Stomach (tissue), 9 donors: ENCODE data around the gene UBE2N. TPM values are rescaled to one million over a fixed set of nuclear protein-coding genes. Genes with fewer than 3 reads are reported as not detected.

Source experiments
- DNase-seq, 2 donors: peaks; one replicate each; pipeline versions ENCODE4 v3.0.0 to v3.0.0-alpha.2; 2013 to 2019
- H3K27ac ChIP-seq, 5 donors: fragments of 200-600 bp in 4 of 5; sonication (generic) in 4 of 5; one replicate each; pipeline ENCODE4 v1.5.1; 2013 to 2019; ENCODE audit warnings: mild to moderate bottlenecking in 1 of 5, moderate library complexity in 1 of 5
- H3K27me3 ChIP-seq, 3 donors: fragments of 200-600 bp; sonication (generic); one replicate each; pipeline ENCODE4 v1.5.1; 2017 to 2019; ENCODE audit warnings: mixed run types in 1 of 3
- H3K36me3 ChIP-seq, 4 donors: fragments of 200-600 bp; sonication (generic); 1 replicate in 3 of 4; 2 replicates in 1 of 4; pipeline ENCODE4 v1.5.1; 2016 to 2019
- H3K4me1 ChIP-seq, 4 donors: fragments of 200-600 bp; sonication (generic); one replicate each; pipeline ENCODE4 v1.5.1; 2016 to 2019
- H3K4me3 ChIP-seq, 4 donors: fragments of 200-600 bp; sonication (generic) in 3 of 4; one replicate each; pipeline ENCODE4 v1.5.1; 2016 to 2019; ENCODE audit warnings: mild to moderate bottlenecking in 1 of 4
- H3K9me3 ChIP-seq, 4 donors: fragments of 200-600 bp; sonication (generic); one replicate each; pipeline ENCODE4 v1.5.1; 2016 to 2019
- EP300 ChIP-seq: sonication (generic); formaldehyde crosslinking; IDR thresholded peaks from one replicate; pipeline ENCODE4 v1.6.1; 2017; ENCODE audit warnings: antibody characterized with exemption
- POLR2A ChIP-seq, 4 donors: fragments of 450-650 bp; IDR thresholded peaks; one replicate each; pipeline ENCODE4 v1.6.1; 2016; ENCODE audit warnings: antibody characterized with exemption in 4 of 4, control low read depth in 2 of 4, mild to moderate bottlenecking in 1 of 4, moderate library complexity in 1 of 4
- POLR2AphosphoS5 ChIP-seq, 3 donors: sonication (generic); formaldehyde crosslinking; IDR thresholded peaks; one replicate each; pipeline ENCODE4 v1.6.1; 2016; ENCODE audit warnings: antibody characterized with exemption in 3 of 3
- WGBS, 5 donors: extraction: QIAGEN DNeasy Blood & Tissue Kit in 3 of 5; methylation state at CpG; one replicate each; pipeline versions ENCODE4 v1.1.5 to v1.1.7; 2013 to 2018; 5-methylcytosine and 5-hydroxymethylcytosine counted together
- intact Hi-C: fragments of 100-400 bp; cut with DNase I; formaldehyde crosslinking; loops from one replicate; pipeline ENCODE4 v1.15.1; 2023; ENCODE audit warnings: low total_unique reads
- polyA plus RNA-seq, 3 donors: library from polyadenylated mRNA; stranded (reverse); fragments of 200-250 nt; gene quantifications; one replicate each; pipeline ENCODE4 v1.2.3, GENCODE V29; 2013
- total RNA-seq, 5 donors: library from RNA; depleted of rRNA; stranded (reverse); fragments of >200 nt; gene quantifications; one replicate each; pipeline versions ENCODE4 v1.1.0 to v1.2.3, GENCODE V29; 2014 to 2016
- TF ChIP-seq, protein P1 (sequence below), 7 experiments: fragments of 450-650 bp in 4 of 7; fragments of 200-600 bp in 3 of 7; sonication (generic) in 3 of 7; IDR thresholded peaks; one replicate each; pipeline ENCODE4 v1.5.1; 2016 to 2019; ENCODE audit warnings: antibody characterized with exemption in 7 of 7, control low read depth in 2 of 7, mild to moderate bottlenecking in 1 of 7
- donor health status: healthy with polysubstance abuse.
- donor health status: Bipolar disorder and iron deficiency.
- donor health status: healthy.

UBE2N gene
- total and polyA plus RNA-seq, 8 donors = 6.1 to 65.7 (median 33.9) TPM

DNA sequence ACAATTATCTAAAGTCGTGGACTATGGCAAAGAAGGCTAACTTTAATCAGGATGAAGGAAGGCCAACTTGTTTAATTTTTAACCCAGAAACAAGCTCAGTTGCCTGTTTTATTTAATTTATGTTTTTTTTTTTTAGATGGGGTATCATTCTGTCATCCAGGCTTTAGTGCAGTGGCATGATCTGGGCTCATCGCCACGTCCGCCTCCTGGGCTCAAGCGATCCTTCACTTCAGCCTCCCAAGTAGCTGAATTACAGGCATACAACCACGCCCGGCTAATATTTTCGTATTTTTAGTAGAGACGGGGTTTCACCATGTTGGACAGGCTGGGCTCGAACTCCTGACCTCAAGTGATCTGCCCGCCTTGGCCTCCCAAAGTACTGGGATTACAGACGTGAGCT lies 44.3 kb downstream of the UBE2N start:
- H3K27me3 ChIP-seq = no peaks in the 10 kb centered on the region
- intact Hi-C loops = loop anchor here (10.0 kb wide), 1 partner anchor 413 kb away; no protein-coding TSS in a partner anchor
- no peak overlapping the region for H3K4me3 ChIP-seq
- H3K27ac ChIP-seq = peak overlapping the region in 2 of 5 donors; percentile 38 to 42
- TF ChIP-seq EP300 (no peak), POLR2AphosphoS5 (IDR thresholded peaks at IDR 0.05) (no peak), POLR2A (IDR thresholded peaks at IDR 0.05) (no peak)
- TF ChIP-seq, protein P1, sequence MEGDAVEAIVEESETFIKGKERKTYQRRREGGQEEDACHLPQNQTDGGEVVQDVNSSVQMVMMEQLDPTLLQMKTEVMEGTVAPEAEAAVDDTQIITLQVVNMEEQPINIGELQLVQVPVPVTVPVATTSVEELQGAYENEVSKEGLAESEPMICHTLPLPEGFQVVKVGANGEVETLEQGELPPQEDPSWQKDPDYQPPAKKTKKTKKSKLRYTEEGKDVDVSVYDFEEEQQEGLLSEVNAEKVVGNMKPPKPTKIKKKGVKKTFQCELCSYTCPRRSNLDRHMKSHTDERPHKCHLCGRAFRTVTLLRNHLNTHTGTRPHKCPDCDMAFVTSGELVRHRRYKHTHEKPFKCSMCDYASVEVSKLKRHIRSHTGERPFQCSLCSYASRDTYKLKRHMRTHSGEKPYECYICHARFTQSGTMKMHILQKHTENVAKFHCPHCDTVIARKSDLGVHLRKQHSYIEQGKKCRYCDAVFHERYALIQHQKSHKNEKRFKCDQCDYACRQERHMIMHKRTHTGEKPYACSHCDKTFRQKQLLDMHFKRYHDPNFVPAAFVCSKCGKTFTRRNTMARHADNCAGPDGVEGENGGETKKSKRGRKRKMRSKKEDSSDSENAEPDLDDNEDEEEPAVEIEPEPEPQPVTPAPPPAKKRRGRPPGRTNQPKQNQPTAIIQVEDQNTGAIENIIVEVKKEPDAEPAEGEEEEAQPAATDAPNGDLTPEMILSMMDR (IDR thresholded peaks at IDR 0.05) = no peak
- no peaks in the 10 kb centered on the region for H3K9me3 ChIP-seq
- peaks cover 4 to 38% (median 22%) of the 10 kb centered on the region in 4 donors for H3K4me1 ChIP-seq
- peak in 1 of 2 donors; percentile 28 for DNase-seq
- WGBS, 5 donors = 55 to 70% (median 57%) methylated on average over 12 of the region's 12 CpGs
- H3K36me3 ChIP-seq = peaks cover 2 to 43% (median 37%) of the 10 kb centered on the region in 4 donors

- peaks cover 2 to 37% (median 30%) of the 10 kb centered on the region in 4 donors for H3K36me3 ChIP-seq
- peaks cover 4 to 71% (median 50%) of the 10 kb centered on the region in 4 donors for H3K4me1 ChIP-seq
- H3K9me3 ChIP-seq = no peaks in the 10 kb centered on the region
- DNase-seq = no peak
- intact Hi-C loops = loop anchor here (10.0 kb wide), 1 partner anchor 409 kb away; no protein-coding TSS in a partner anchor
- H3K4me3 ChIP-seq = no peak overlapping the region
- TF ChIP-seq EP300 (no peak), POLR2AphosphoS5 (IDR thresholded peaks at IDR 0.05) (no peak), POLR2A (IDR thresholded peaks at IDR 0.05) (no peak)
- TF ChIP-seq, protein P1 (IDR thresholded peaks at IDR 0.05) = no peak
- H3K27me3 ChIP-seq = no peaks in the 10 kb centered on the region
- H3K27ac ChIP-seq = no peak overlapping the region
- WGBS, 5 donors = 48 to 59% (median 53%) methylated on average over 2 of the region's 2 CpGs
These were observed 48.3 kb downstream of the UBE2N start for GRCh38 chr12:93393425-93393824.

GRCh38 chr12:93390549-93391297 lies 51.0 kb downstream of the UBE2N start:
- Histone ChIP-seq H3K27ac (peak overlapping the region in 3 of 5 donors; percentile 1 to 54 (median 32)), H3K27me3 (no peaks in the 10 kb centered on the region), H3K36me3 (peaks cover 0 to 13% (median 12%) of the 10 kb centered on the region in 4 donors), H3K4me1 (peaks cover 0 to 76% (median 45%) of the 10 kb centered on the region in 4 donors), H3K4me3 (no peak overlapping the region), H3K9me3 (no peaks in the 10 kb centered on the region)
- no peak for DNase-seq
- intact Hi-C loops = loop anchor here (10.0 kb wide), 1 partner anchor 406 kb away; no protein-coding TSS in a partner anchor
- 73 to 83% (median 81%) methylated on average over 5 of the region's 5 CpGs for WGBS, 5 donors
- TF ChIP-seq POLR2A (IDR thresholded peaks at IDR 0.05) (no peak), EP300 (no peak), POLR2AphosphoS5 (IDR thresholded peaks at IDR 0.05) (no peak)

DNA sequence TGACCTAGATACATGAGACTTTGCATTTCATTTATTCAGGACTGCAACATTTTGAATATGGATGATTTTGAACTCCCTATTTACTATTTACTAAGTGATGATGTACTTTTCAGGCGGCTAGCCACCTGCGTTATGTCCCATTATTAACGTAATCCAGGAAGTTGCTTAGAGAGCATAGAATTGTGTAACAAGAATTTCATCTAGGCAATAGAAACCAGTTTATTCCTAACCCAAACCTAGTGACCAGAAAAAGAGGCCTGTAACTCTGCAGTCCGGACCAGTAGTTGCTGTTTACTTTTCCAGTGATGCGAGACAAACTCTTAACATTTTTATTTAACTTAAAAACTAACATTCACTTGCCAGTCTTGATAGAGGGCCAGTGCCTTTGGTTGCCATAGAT lies 51.7 kb downstream of the UBE2N start:
- Histone ChIP-seq H3K27me3 (no peaks in the 10 kb centered on the region), H3K27ac (peak overlapping the region in 2 of 5 donors; percentile 32 to 54), H3K9me3 (no peaks in the 10 kb centered on the region), H3K36me3 (peaks cover 0 to 6% (median 5%) of the 10 kb centered on the region in 4 donors), H3K4me1 (peaks cover under 1 to 80% (median 45%) of the 10 kb centered on the region in 4 donors), H3K4me3 (no peak overlapping the region)
- WGBS, 5 donors = 21 to 44% (median 37%) methylated on average over 5 of the region's 5 CpGs
- no peak for TF ChIP-seq EP300
- TF ChIP-seq, protein P1 (IDR thresholded peaks at IDR 0.05) = no peak
- TF ChIP-seq POLR2A (IDR thresholded peaks at IDR 0.05) = no peak
- TF ChIP-seq POLR2AphosphoS5 (IDR thresholded peaks at IDR 0.05) = no peak
- intact Hi-C loops = loop anchor here (10.0 kb wide), 1 partner anchor 405 kb away; no protein-coding TSS in a partner anchor
- DNase-seq = no peak
